ENCODE results near the gene ZNF555. TPM values are rescaled to one million over a fixed set of nuclear protein-coding genes. Genes with fewer than 3 reads are reported as not detected.
A peak's percentile ranks its signal among the peaks of the same experiment; 100 is the strongest.

ZNF555 gene
- total and polyA plus RNA-seq, 9 of the 15 experiments (the other 6 are each of a cell fraction or from before 2014, with no cell fraction given): 2.0 to 6.7 (median 5.4) TPM

GRCh38 chr19:2883686-2884439 is 42.6 kb downstream of the ZNF555 start (continued):
- TF ChIP-seq NFYB (IDR thresholded peaks at IDR 0.05; ENCODE audit: extremely low read depth, insufficient read length) (peak; percentile 64), MEF2D (tag; conservative IDR thresholded peaks at IDR 0.05; ENCODE audit: low read depth) (no peak), KLF16 (IDR thresholded peaks at IDR 0.05) (peak; percentile 53), HDAC2 (IDR thresholded peaks at IDR 0.05) (peak; percentile 65; the same call in 1 of the 2 replicates), CBX8 (IDR thresholded peaks at IDR 0.05; ENCODE audit: borderline replicate concordance, extremely low read depth, low read depth, low read length, poor library complexity, severe bottlenecking) (no peak), ATF1 (CRISPR knock-in tag; IDR thresholded peaks at IDR 0.05) (no peak), ATF1 (tag; IDR thresholded peaks at IDR 0.05) (no peak), CTBP1 (IDR thresholded peaks at IDR 0.05; ENCODE audit: borderline replicate concordance) (0 out of 2 replicates have a peak, but pooled peaks have one; percentile 14), SOX6 (IDR thresholded peaks at IDR 0.05) (0 out of 2 replicates have a peak, but pooled peaks have one; percentile 21), RBM25 (IDR thresholded peaks at IDR 0.05; ENCODE audit: low read depth, low read length, severe bottlenecking) (peak; percentile 66), MTA2 (IDR thresholded peaks at IDR 0.05; ENCODE audit: low read depth) (peak; percentile 70), PML (IDR thresholded peaks at IDR 0.05; ENCODE audit: low read length) (peak; percentile 69), NFIC (IDR thresholded peaks at IDR 0.05) (peak; percentile 68), SUPT5H (IDR thresholded peaks at IDR 0.05) (no peak), SIN3B (IDR thresholded peaks at IDR 0.05; ENCODE audit: low read depth) (no peak), ELF1 (tag; IDR thresholded peaks at IDR 0.05) (no peak), ZBTB43 (CRISPR knock-in tag; IDR thresholded peaks at IDR 0.05) (no peak), POLR2G (IDR thresholded peaks at IDR 0.05; ENCODE audit: low read depth, low read length) (no peak), TRIM24 (IDR thresholded peaks at IDR 0.05) (peak; percentile 81 to 84; a peak in 3 of 4 replicates), ASH1L (IDR thresholded peaks at IDR 0.05; ENCODE audit: borderline replicate concordance, low read depth, partially characterized antibody) (peak; percentile 63), GATAD2B (IDR thresholded peaks at IDR 0.05; ENCODE audit: borderline replicate concordance) (no peak), ZFP1 (CRISPR knock-in tag; IDR thresholded peaks at IDR 0.05) (no peak), ZNF699 (CRISPR knock-in tag; IDR thresholded peaks at IDR 0.05; ENCODE audit: insufficient replicate concordance) (no peak)
- TF ChIP-seq, protein P1, sequence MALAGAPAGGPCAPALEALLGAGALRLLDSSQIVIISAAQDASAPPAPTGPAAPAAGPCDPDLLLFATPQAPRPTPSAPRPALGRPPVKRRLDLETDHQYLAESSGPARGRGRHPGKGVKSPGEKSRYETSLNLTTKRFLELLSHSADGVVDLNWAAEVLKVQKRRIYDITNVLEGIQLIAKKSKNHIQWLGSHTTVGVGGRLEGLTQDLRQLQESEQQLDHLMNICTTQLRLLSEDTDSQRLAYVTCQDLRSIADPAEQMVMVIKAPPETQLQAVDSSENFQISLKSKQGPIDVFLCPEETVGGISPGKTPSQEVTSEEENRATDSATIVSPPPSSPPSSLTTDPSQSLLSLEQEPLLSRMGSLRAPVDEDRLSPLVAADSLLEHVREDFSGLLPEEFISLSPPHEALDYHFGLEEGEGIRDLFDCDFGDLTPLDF (CRISPR knock-in tag; IDR thresholded peaks at IDR 0.05): no peak
- TF ChIP-seq, protein P2, sequence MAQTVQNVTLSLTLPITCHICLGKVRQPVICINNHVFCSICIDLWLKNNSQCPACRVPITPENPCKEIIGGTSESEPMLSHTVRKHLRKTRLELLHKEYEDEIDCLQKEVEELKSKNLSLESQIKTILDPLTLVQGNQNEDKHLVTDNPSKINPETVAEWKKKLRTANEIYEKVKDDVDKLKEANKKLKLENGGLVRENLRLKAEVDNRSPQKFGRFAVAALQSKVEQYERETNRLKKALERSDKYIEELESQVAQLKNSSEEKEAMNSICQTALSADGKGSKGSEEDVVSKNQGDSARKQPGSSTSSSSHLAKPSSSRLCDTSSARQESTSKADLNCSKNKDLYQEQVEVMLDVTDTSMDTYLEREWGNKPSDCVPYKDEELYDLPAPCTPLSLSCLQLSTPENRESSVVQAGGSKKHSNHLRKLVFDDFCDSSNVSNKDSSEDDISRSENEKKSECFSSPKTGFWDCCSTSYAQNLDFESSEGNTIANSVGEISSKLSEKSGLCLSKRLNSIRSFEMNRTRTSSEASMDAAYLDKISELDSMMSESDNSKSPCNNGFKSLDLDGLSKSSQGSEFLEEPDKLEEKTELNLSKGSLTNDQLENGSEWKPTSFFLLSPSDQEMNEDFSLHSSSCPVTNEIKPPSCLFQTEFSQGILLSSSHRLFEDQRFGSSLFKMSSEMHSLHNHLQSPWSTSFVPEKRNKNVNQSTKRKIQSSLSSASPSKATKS (CRISPR knock-in tag; IDR thresholded peaks at IDR 0.05): no peak
- TF ChIP-seq, protein P3, sequence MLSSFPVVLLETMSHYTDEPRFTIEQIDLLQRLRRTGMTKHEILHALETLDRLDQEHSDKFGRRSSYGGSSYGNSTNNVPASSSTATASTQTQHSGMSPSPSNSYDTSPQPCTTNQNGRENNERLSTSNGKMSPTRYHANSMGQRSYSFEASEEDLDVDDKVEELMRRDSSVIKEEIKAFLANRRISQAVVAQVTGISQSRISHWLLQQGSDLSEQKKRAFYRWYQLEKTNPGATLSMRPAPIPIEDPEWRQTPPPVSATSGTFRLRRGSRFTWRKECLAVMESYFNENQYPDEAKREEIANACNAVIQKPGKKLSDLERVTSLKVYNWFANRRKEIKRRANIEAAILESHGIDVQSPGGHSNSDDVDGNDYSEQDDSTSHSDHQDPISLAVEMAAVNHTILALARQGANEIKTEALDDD (IDR thresholded peaks at IDR 0.05): peak; percentile 78

Measured in K562 (cell line).